Parathyroid adenoma (tissue), 2 donors: ENCODE measurements around the gene INCA1.

Source experiments
- H2AFZ ChIP-seq: fragments of 300-600 bp; sonication (generic); one replicate; pipeline ENCODE4 v1.7.0; 2017; ENCODE audit warnings: antibody characterized with exemption, mild to moderate bottlenecking
- H3K27ac ChIP-seq: fragments of 300-600 bp; sonication (generic); one replicate; pipeline ENCODE4 v1.7.0; 2017
- H3K27me3 ChIP-seq: fragments of 300-600 bp; sonication (generic); one replicate; pipeline ENCODE4 v1.7.0; 2017; ENCODE audit warnings: low read length; ENCODE audit not compliant: control insufficient read depth, insufficient read depth
- H3K36me3 ChIP-seq: fragments of 300-600 bp; sonication (generic); one replicate; pipeline ENCODE4 v1.7.0; 2017; ENCODE audit warnings: low read length; ENCODE audit not compliant: control insufficient read depth, insufficient read depth
- H3K4me1 ChIP-seq: fragments of 300-600 bp; sonication (generic); one replicate; pipeline ENCODE4 v1.7.0; 2017; ENCODE audit warnings: control low read depth
- H3K4me2 ChIP-seq: fragments of 300-600 bp; sonication (generic); one replicate; pipeline ENCODE4 v1.7.0; 2017; ENCODE audit warnings: low read length
- H3K4me3 ChIP-seq: fragments of 300-600 bp; sonication (generic); one replicate; pipeline ENCODE4 v1.7.0; 2017; ENCODE audit warnings: low read depth, low read length
- H3K79me2 ChIP-seq: fragments of 300-600 bp; sonication (generic); one replicate; pipeline ENCODE4 v1.7.0; 2017; ENCODE audit warnings: control low read depth
- H3K9ac ChIP-seq: fragments of 300-600 bp; sonication (generic); one replicate; pipeline ENCODE4 v1.7.0; 2017; ENCODE audit warnings: mild to moderate bottlenecking
- H3K9me3 ChIP-seq: fragments of 300-600 bp; sonication (generic); one replicate; pipeline ENCODE4 v1.7.0; 2017; ENCODE audit warnings: low read length; ENCODE audit not compliant: control insufficient read depth
- TF ChIP-seq, protein P1 (sequence below): fragments of 300-600 bp; sonication (generic); IDR thresholded peaks from one replicate; pipeline ENCODE4 v1.7.0; 2017; ENCODE audit warnings: antibody characterized with exemption, mild to moderate bottlenecking
- donor health status: primary hyperparathyroidism.

The INCA1 gene

GRCh38 chr17:5002121-5002788, 4.9 kb upstream of the INCA1 start:
- Histone ChIP-seq H3K4me1 (no peaks in the 10 kb centered on the region), H3K4me2 (peak overlapping the region; percentile 43), H3K36me3 (no peaks in the 10 kb centered on the region), H3K79me2 (no peaks in the 10 kb centered on the region), H3K9me3 (no peaks in the 10 kb centered on the region), H2AFZ (no peak overlapping the region), H3K27me3 (no peaks in the 10 kb centered on the region), H3K9ac (no peak overlapping the region), H3K27ac (no peak overlapping the region), H3K4me3 (peak overlapping the region; percentile 7)
- TF ChIP-seq, protein P1, sequence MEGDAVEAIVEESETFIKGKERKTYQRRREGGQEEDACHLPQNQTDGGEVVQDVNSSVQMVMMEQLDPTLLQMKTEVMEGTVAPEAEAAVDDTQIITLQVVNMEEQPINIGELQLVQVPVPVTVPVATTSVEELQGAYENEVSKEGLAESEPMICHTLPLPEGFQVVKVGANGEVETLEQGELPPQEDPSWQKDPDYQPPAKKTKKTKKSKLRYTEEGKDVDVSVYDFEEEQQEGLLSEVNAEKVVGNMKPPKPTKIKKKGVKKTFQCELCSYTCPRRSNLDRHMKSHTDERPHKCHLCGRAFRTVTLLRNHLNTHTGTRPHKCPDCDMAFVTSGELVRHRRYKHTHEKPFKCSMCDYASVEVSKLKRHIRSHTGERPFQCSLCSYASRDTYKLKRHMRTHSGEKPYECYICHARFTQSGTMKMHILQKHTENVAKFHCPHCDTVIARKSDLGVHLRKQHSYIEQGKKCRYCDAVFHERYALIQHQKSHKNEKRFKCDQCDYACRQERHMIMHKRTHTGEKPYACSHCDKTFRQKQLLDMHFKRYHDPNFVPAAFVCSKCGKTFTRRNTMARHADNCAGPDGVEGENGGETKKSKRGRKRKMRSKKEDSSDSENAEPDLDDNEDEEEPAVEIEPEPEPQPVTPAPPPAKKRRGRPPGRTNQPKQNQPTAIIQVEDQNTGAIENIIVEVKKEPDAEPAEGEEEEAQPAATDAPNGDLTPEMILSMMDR, result no peak

GRCh38 chr17:5000237-5000639, 2.9 kb upstream of the INCA1 start:
- Histone ChIP-seq H3K4me2 (peak overlapping the region; percentile 14), H3K36me3 (no peaks in the 10 kb centered on the region), H3K79me2 (no peaks in the 10 kb centered on the region), H3K4me3 (no peak overlapping the region), H3K9me3 (no peaks in the 10 kb centered on the region), H3K4me1 (peaks cover 5% of the 10 kb centered on the region), H3K9ac (no peak overlapping the region), H3K27ac (no peak overlapping the region), H2AFZ (no peak overlapping the region), H3K27me3 (no peaks in the 10 kb centered on the region)
- TF ChIP-seq, protein P1, result no peak

DNA sequence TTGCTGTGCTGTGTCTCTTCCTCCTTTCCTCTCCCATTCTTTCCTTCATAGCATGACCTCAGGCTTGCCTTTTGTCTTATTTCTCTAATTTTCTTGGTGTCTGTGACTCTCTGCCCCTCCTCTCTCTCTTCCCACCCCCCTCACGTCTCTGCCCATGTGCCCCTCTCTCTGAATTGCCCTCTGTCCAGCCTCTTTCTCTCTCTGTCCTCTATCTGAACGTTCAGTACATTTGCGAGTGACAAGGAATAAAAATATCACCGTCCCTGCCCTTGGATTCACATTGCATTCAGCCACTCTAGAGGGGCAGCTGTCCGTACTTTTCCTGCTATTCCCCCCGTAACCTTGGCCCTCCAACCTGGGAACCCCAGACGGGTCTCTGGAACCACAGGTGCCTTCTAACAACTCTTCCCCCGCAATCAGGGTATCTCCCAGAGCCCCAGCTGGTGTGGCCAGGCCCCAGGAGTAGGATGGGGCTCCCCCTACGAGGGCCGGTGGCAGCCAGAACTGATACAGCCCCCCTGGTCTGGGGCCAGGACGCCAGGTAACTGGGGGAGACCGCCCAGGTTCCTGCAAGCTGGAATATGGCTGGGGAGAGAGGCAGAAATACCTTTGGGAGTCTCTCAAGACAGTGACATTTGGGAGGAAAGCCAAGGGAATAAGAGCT, 2.2 kb upstream of the INCA1 start:
- no peak overlapping the region for H3K9ac ChIP-seq
- H3K9me3 ChIP-seq, result no peaks in the 10 kb centered on the region
- no peak overlapping the region for H2AFZ ChIP-seq
- H3K27me3 ChIP-seq, result no peaks in the 10 kb centered on the region
- TF ChIP-seq, protein P1, result no peak
- peak overlapping the region; percentile 88 for H3K4me3 ChIP-seq
- H3K36me3 ChIP-seq, result no peaks in the 10 kb centered on the region
- no peaks in the 10 kb centered on the region for H3K79me2 ChIP-seq
- H3K4me2 ChIP-seq, result peak overlapping the region; percentile 95
- peaks cover 5% of the 10 kb centered on the region for H3K4me1 ChIP-seq
- H3K27ac ChIP-seq, result no peak overlapping the region

DNA sequence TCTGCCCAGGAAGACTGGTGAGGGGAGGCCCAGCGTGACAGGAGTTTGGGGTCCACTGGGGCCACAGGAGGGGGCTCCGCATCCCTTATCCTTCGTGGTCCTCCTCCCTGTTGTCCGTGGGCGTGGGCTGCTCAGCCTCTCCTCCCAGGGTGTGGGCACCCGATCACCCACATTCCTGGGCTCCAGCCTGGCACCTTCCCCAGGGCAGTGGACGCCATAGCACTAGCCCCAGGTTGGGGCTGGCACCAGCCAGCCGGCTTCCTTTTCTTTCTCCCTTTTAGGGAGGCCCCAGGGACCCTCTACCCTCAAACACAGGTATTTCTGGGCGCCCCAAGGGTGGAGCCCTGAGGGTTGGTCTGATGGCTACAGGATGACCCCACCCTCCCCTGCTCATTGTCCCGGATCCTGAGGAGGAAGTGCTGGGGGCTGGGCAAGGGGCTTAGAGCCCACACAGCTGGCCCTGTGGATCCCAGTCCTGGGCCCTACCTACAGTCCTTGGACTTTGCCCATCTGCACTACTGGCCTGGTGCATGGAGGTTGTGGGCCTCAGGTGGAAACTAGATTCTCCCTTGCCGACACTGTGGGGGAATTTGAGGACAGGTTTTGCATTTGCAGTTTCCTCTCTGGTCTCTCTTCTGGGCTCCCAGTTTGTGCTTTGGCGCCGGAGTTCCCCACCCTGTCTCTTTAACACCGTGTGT, 1.6 kb upstream of the INCA1 start:
- Histone ChIP-seq H3K27me3 (no peaks in the 10 kb centered on the region), H3K4me1 (peaks cover 5% of the 10 kb centered on the region), H3K27ac (peak overlapping the region; percentile 5), H3K4me2 (peak overlapping the region; percentile 95), H3K79me2 (no peaks in the 10 kb centered on the region), H3K4me3 (peak overlapping the region; percentile 88), H3K9ac (no peak overlapping the region), H3K36me3 (no peaks in the 10 kb centered on the region), H3K9me3 (no peaks in the 10 kb centered on the region), H2AFZ (peak overlapping the region; percentile 5)
- TF ChIP-seq, protein P1, result no peak
